ENCODE measurements around the gene PLXDC2. TPM values are rescaled to one million over a fixed set of nuclear protein-coding genes. Genes with fewer than 3 reads are reported as not detected.

The PLXDC2 gene
- total and polyA plus RNA-seq, 2 donors from 2014 or later, result 11.9 to 42.1 TPM

DNA sequence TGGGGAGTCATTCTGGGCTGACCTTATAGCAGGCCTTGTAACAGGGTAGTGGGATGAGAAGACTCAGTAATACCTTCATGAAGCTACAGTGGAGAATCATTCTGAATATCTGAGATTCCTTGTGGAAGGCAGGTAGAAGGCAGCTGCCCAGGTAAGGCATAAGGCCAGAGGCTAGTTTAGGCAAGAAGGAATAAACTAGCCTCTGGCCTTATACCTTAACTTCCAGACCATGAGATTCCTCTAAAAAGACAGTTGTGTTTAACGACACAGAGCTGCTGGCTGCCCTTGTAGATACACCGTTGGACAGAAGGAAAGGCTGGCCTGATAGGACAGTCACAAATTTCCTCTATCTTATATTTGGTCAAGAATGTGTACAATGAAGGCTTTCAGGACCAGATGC is 268.2 kb downstream of the PLXDC2 start:
- TF ChIP-seq, protein P1, sequence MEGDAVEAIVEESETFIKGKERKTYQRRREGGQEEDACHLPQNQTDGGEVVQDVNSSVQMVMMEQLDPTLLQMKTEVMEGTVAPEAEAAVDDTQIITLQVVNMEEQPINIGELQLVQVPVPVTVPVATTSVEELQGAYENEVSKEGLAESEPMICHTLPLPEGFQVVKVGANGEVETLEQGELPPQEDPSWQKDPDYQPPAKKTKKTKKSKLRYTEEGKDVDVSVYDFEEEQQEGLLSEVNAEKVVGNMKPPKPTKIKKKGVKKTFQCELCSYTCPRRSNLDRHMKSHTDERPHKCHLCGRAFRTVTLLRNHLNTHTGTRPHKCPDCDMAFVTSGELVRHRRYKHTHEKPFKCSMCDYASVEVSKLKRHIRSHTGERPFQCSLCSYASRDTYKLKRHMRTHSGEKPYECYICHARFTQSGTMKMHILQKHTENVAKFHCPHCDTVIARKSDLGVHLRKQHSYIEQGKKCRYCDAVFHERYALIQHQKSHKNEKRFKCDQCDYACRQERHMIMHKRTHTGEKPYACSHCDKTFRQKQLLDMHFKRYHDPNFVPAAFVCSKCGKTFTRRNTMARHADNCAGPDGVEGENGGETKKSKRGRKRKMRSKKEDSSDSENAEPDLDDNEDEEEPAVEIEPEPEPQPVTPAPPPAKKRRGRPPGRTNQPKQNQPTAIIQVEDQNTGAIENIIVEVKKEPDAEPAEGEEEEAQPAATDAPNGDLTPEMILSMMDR (IDR thresholded peaks at IDR 0.05; ENCODE audit: borderline replicate concordance, extremely low read depth, insufficient read depth), result no peak
- DNase-seq, result no peak
- Histone ChIP-seq H3K9ac (ENCODE audit: low read length in 3 of 3) (no peak overlapping the region), H3K36me3 (ENCODE audit: control insufficient read depth in 2 of 3, insufficient read depth in 3 of 3, low read length in 3 of 3) (no peaks in the 10 kb centered on the region), H3K4me3 (ENCODE audit: low read length in 3 of 3) (no peak overlapping the region), H3K27me3 (ENCODE audit: control insufficient read depth, insufficient read depth, low read length) (no peaks in the 10 kb centered on the region), H3K27ac (ENCODE audit: low read depth in 2 of 2, low read length in 2 of 2) (no peak overlapping the region), H3K9me3 (ENCODE audit: control insufficient read depth in 2 of 3, insufficient read depth in 1 of 3, low read length in 3 of 3) (no peaks in the 10 kb centered on the region), H3K4me1 (ENCODE audit: control insufficient read depth in 2 of 3, insufficient read depth in 2 of 3, low read depth in 1 of 3, low read length in 3 of 3) (peaks cover 0 to 7% (median 2%) of the 10 kb centered on the region in 3 donors)
- intact Hi-C loops (cut with DNase I), result no loop called here
- no peak for FAIRE-seq

- Histone ChIP-seq H3K27me3 (ENCODE audit: control insufficient read depth, insufficient read depth, low read length) (no peaks in the 10 kb centered on the region), H3K9me3 (ENCODE audit: control insufficient read depth in 2 of 3, insufficient read depth in 1 of 3, low read length in 3 of 3) (no peaks in the 10 kb centered on the region), H3K27ac (ENCODE audit: low read depth in 2 of 2, low read length in 2 of 2) (no peak overlapping the region), H3K9ac (ENCODE audit: low read length in 3 of 3) (no peak overlapping the region), H3K4me1 (ENCODE audit: control insufficient read depth in 2 of 3, insufficient read depth in 2 of 3, low read depth in 1 of 3, low read length in 3 of 3) (peaks cover 0 to 7% (median 2%) of the 10 kb centered on the region in 3 donors), H3K4me3 (ENCODE audit: low read length in 3 of 3) (no peak overlapping the region), H3K36me3 (ENCODE audit: control insufficient read depth in 2 of 3, insufficient read depth in 3 of 3, low read length in 3 of 3) (no peaks in the 10 kb centered on the region)
- DNase-seq (peak in 2 of 5 donors; percentile 16 to 33), FAIRE-seq (no peak)
- TF ChIP-seq, protein P1 (IDR thresholded peaks at IDR 0.05; ENCODE audit: borderline replicate concordance, extremely low read depth, insufficient read depth), result no peak
- intact Hi-C loops (cut with DNase I), result no loop called here
Observed at GRCh38 chr10:20085115-20085514, 268.9 kb downstream of the PLXDC2 start.

GRCh38 chr10:20087353-20087752 is 271.1 kb downstream of the PLXDC2 start:
- H3K27ac ChIP-seq (ENCODE audit: low read depth in 2 of 2, low read length in 2 of 2), result no peak overlapping the region
- H3K9me3 ChIP-seq (ENCODE audit: control insufficient read depth in 2 of 3, insufficient read depth in 1 of 3, low read length in 3 of 3), result no peaks in the 10 kb centered on the region
- intact Hi-C loops (cut with DNase I), result no loop called here
- FAIRE-seq (no peak), DNase-seq (no peak)
- peaks cover 0 to 7% (median 2%) of the 10 kb centered on the region in 3 donors for H3K4me1 ChIP-seq (ENCODE audit: control insufficient read depth in 2 of 3, insufficient read depth in 2 of 3, low read depth in 1 of 3, low read length in 3 of 3)
- H3K27me3 ChIP-seq (ENCODE audit: control insufficient read depth, insufficient read depth, low read length), result no peaks in the 10 kb centered on the region
- no peak overlapping the region for H3K4me3 ChIP-seq (ENCODE audit: low read length in 3 of 3)
- TF ChIP-seq, protein P1 (IDR thresholded peaks at IDR 0.05; ENCODE audit: borderline replicate concordance, extremely low read depth, insufficient read depth), result no peak
- no peak overlapping the region for H3K9ac ChIP-seq (ENCODE audit: low read length in 3 of 3)
- no peaks in the 10 kb centered on the region for H3K36me3 ChIP-seq (ENCODE audit: control insufficient read depth in 2 of 3, insufficient read depth in 3 of 3, low read length in 3 of 3)

Data from kidney (tissue), 14 donors.